ENCODE measurements around the gene OXCT1.
"Not testable (repeated sequence)": the region's sequence is repeated elsewhere in the genome, so short reads cannot be mapped to it uniquely, and the experiment has no call there.

Gene OXCT1

GRCh38 chr5:41815261-41815660 lies 55.0 kb downstream of the OXCT1 start:
- TF ChIP-seq CTCF (IDR thresholded peaks at IDR 0.05; ENCODE audit: insufficient read depth, low read depth, low read length, missing control alignments), result no peak
- H3K4me3 ChIP-seq (ENCODE audit: low read length), result no peak overlapping the region
- no peak for DNase-seq (ENCODE audit: low read depth)

- H3K4me3 ChIP-seq (ENCODE audit: low read length); DNase-seq (ENCODE audit: low read depth): not testable (repeated sequence)
Measured at GRCh38 chr5:41814306-41814705, 55.9 kb downstream of the OXCT1 start.

- no peak for DNase-seq (ENCODE audit: low read depth)
- TF ChIP-seq CTCF (IDR thresholded peaks at IDR 0.05; ENCODE audit: insufficient read depth, low read depth, low read length, missing control alignments), result no peak
- no peak overlapping the region for H3K4me3 ChIP-seq (ENCODE audit: low read length)
Measured at GRCh38 chr5:41812156-41812555, 58.1 kb downstream of the OXCT1 start.

GRCh38 chr5:41809128-41809527 lies 61.1 kb downstream of the OXCT1 start:
- DNase-seq (ENCODE audit: low read depth), result no peak
- H3K4me3 ChIP-seq (ENCODE audit: low read length), result no peak overlapping the region
- TF ChIP-seq CTCF (IDR thresholded peaks at IDR 0.05; ENCODE audit: insufficient read depth, low read depth, low read length, missing control alignments), result no peak

DNA sequence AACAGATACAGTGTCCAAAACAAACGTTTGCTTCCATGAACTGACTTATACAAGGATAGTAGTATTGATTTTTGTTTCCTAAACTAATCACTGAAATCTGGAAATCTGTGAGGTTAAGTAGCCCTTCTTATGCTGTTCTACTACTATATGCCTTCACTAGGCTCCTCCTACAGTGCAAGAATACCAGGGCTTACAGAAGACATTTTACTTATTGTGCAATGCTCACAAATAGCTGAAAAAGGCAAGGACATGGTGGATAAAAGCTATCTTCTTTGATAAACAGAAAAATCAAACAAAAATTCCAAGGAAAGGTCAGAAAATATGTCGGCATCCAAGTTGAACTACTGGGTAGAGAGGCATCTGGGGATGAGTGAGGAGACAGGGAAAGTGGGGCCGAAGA lies 61.9 kb downstream of the OXCT1 start:
- H3K4me3 ChIP-seq (ENCODE audit: low read length), result no peak overlapping the region
- DNase-seq (ENCODE audit: low read depth), result no peak
- no peak for TF ChIP-seq CTCF (IDR thresholded peaks at IDR 0.05; ENCODE audit: insufficient read depth, low read depth, low read length, missing control alignments)

- no peak for DNase-seq (ENCODE audit: low read depth)
- no peak for TF ChIP-seq CTCF (IDR thresholded peaks at IDR 0.05; ENCODE audit: insufficient read depth, low read depth, low read length, missing control alignments)
- no peak overlapping the region for H3K4me3 ChIP-seq (ENCODE audit: low read length)
Measured at GRCh38 chr5:41797662-41798061, 72.6 kb downstream of the OXCT1 start.

- no peak for DNase-seq (ENCODE audit: low read depth)
- TF ChIP-seq CTCF (IDR thresholded peaks at IDR 0.05; ENCODE audit: insufficient read depth, low read depth, low read length, missing control alignments), result no peak
- H3K4me3 ChIP-seq (ENCODE audit: low read length), result no peak overlapping the region
Measured at GRCh38 chr5:41796061-41796460, 74.2 kb downstream of the OXCT1 start.

DNA sequence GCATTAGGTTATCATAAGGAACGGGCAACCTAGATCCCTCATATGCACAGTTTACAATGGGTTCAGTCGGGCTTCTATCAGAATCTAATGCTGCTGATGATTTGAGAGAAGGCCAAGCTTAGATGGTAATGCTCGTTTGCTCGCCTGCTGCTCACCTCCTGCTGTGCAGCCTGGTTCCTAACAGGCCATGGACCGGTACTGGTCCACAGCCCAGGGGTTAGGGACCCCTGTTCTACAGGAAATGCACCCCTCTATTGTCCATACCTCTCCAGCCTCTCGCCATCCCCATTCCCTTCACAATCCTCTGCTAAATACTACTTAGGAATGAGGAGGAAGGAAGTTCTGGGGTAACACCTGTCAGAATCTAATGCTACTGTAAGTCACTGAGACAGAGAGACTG lies 75.1 kb downstream of the OXCT1 start:
- no peak for DNase-seq (ENCODE audit: low read depth)

More for the DNA sequence above, 75.1 kb downstream of the OXCT1 start:
- no peak for TF ChIP-seq CTCF (IDR thresholded peaks at IDR 0.05; ENCODE audit: insufficient read depth, low read depth, low read length, missing control alignments)
- H3K4me3 ChIP-seq (ENCODE audit: low read length), result no peak overlapping the region

All from epithelial cell of esophagus (primary cell).